Gastrocnemius medialis (tissue), 4 donors: Measurements from ENCODE around the gene SPATA31A6.
"Not testable (repeated sequence)": the region's sequence is repeated elsewhere in the genome, so short reads cannot be mapped to it uniquely, and the experiment has no call there.

Source experiments
- CTCF ChIP-seq, 5 experiments: fragments of 450-650 bp in 3 of 5; fragments of 200-600 bp in 2 of 5; sonication (generic) in 2 of 5; IDR thresholded peaks in 4 of 5; conservative IDR thresholded peaks in 1 of 5; 1 replicate in 4 of 5; 2 replicates in 1 of 5; pipeline ENCODE4 v1.5.1; 2016 to 2019; ENCODE audit warnings: antibody characterized with exemption in 5 of 5, mild to moderate bottlenecking in 3 of 5, moderate library complexity in 3 of 5
- POLR2A ChIP-seq, 2 donors: fragments of 450-650 bp; IDR thresholded peaks; one replicate each; pipeline ENCODE4 v1.6.1; 2017; ENCODE audit warnings: antibody characterized with exemption in 2 of 2, mild to moderate bottlenecking in 2 of 2, moderate library complexity in 2 of 2

- not testable (repeated sequence) for TF ChIP-seq CTCF (IDR thresholded peaks at IDR 0.05 in 4 of 5, conservative IDR thresholded peaks at IDR 0.05 in 1 of 5); POLR2A (IDR thresholded peaks at IDR 0.05)
Observed at GRCh38 chr9:42233031-42233430, 49.6 kb downstream of the SPATA31A6 start.
